CD8-positive, alpha-beta memory T cell (primary cell): ENCODE measurements around the gene IFIT1B. TPM values are rescaled to one million over a fixed set of nuclear protein-coding genes. Genes with fewer than 3 reads are reported as not detected.
"Not testable (repeated sequence)": the region's sequence is repeated elsewhere in the genome, so short reads cannot be mapped to it uniquely, and the experiment has no call there.

Source experiments
- CTCF ChIA-PET: fragments of 350-600 bp; sonication (Branson Sonifier 250); formaldehyde crosslinking; loops from one replicate; lab custom pipeline; 2021; ENCODE audit warnings: antibody characterized with exemption; lab: Charles Lee
- POLR2A ChIA-PET: fragments of 350-600 bp; sonication (Branson Sonifier 250); formaldehyde crosslinking; loops from one replicate; lab custom pipeline; 2021; ENCODE audit warnings: antibody characterized with exemption; lab: Charles Lee
- DNase-seq, 5 donors: peaks; one replicate each; pipeline versions ENCODE4 v3.0.0 to v3.0.0-alpha.2; 2020 to 2022; ENCODE audit warnings: mixed read lengths in 1 of 5
- H3K27ac ChIP-seq: one replicate; pipeline ENCODE4 v1.7.0; 2013; ENCODE audit warnings: low read depth, mild to moderate bottlenecking, low read length, moderate library complexity
- H3K27me3 ChIP-seq: 2 replicates; pipeline ENCODE4 v1.7.0; 2013; ENCODE audit warnings: low read length, mild to moderate bottlenecking; ENCODE audit not compliant: insufficient read depth, poor library complexity, severe bottlenecking
- H3K36me3 ChIP-seq: 2 replicates; pipeline ENCODE4 v1.7.0; 2013; ENCODE audit warnings: mild to moderate bottlenecking, low read length, moderate library complexity; ENCODE audit not compliant: insufficient read depth
- H3K4me1 ChIP-seq: 2 replicates; pipeline ENCODE4 v1.7.0; 2013; ENCODE audit warnings: mild to moderate bottlenecking, low read length, moderate library complexity; ENCODE audit not compliant: insufficient read depth
- H3K4me3 ChIP-seq: 2 replicates; pipeline ENCODE4 v1.7.0; 2013; ENCODE audit warnings: mild to moderate bottlenecking, low read length
- H3K9me3 ChIP-seq: 2 replicates; pipeline ENCODE4 v1.7.0; 2013; ENCODE audit warnings: mild to moderate bottlenecking, low read length
- H3K27ac Mint-ChIP-seq, 8 donors: one replicate each; pipeline ENCODE4 v1.8.0; 2020 to 2021; ENCODE audit warnings: mixed read lengths in 8 of 8, mild to moderate bottlenecking in 6 of 8, inconsistent platforms in 3 of 8, moderate library complexity in 3 of 8
- H3K27me3 Mint-ChIP-seq, 2 donors: one replicate each; pipeline ENCODE4 v1.8.0; 2020 to 2021; ENCODE audit warnings: mixed read lengths in 2 of 2, mild to moderate bottlenecking in 1 of 2, moderate library complexity in 1 of 2
- H3K36me3 Mint-ChIP-seq, 3 donors: one replicate each; pipeline ENCODE4 v1.8.0; 2020 to 2021; ENCODE audit warnings: mixed read lengths in 3 of 3, inconsistent platforms in 1 of 3, mild to moderate bottlenecking in 1 of 3
- H3K4me1 Mint-ChIP-seq, 3 donors: one replicate each; pipeline ENCODE4 v1.8.0; 2020 to 2021; ENCODE audit warnings: mixed read lengths in 3 of 3, inconsistent platforms in 1 of 3, mild to moderate bottlenecking in 1 of 3
- H3K4me3 Mint-ChIP-seq, 7 donors: one replicate each; pipeline ENCODE4 v1.8.0; 2020 to 2021; ENCODE audit warnings: mixed read lengths in 7 of 7, mild to moderate bottlenecking in 6 of 7, moderate library complexity in 4 of 7, inconsistent platforms in 2 of 7
- H3K9me3 Mint-ChIP-seq, 5 donors: one replicate each; pipeline ENCODE4 v1.8.0; 2020 to 2022; ENCODE audit warnings: mixed read lengths in 5 of 5, mild to moderate bottlenecking in 3 of 5, moderate library complexity in 2 of 5, inconsistent platforms in 1 of 5
- polyA plus RNA-seq: library from polyadenylated mRNA; unstranded; fragments of 300-500 nt; fragmentation: Illumina TruSeq; gene quantifications from one replicate; pipeline ENCODE4 v1.2.3, GENCODE V29; 2021
- total RNA-seq, 2 experiments: library from RNA; stranded (reverse); gene quantifications; one replicate each; pipeline ENCODE4 v1.2.3, GENCODE V29; 2021

The IFIT1B gene
- total and polyA plus RNA-seq, 3 experiments from 2014 or later, result 0.14 TPM; not detected in 2

DNA sequence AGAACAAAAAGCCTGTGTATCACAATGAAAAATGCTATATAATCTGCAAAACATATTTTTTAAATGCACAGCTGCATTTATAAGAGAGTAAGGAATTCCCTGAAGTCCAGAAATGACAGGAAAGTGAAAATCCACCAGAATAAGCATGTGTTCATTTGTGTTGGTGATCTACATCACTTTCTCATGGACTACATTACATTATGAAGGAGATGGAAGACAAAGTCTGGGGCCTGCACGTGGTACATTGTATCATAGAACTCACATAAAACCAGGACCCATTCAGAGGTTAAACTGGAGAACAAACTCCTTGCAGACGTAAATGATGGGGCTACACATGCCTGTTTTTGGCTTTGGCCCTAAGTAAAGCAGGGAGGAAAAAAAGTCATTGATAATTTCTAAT lies 33.7 kb upstream of the IFIT1B start:
- Mint-ChIP-seq H3K4me1 (no peaks in the 10 kb centered on the region), H3K4me3 (no peak overlapping the region), H3K27ac (no peak overlapping the region), H3K27me3 (peaks cover 15 to 63% of the 10 kb centered on the region in 2 donors), H3K9me3 (no peaks in the 10 kb centered on the region), H3K36me3 (peaks cover 2 to 8% (median 2%) of the 10 kb centered on the region in 3 donors)
- CTCF ChIA-PET, result no interaction called here
- H3K4me3 ChIP-seq, result no peak overlapping the region
- H3K9me3 ChIP-seq, result no peaks in the 10 kb centered on the region
- no peaks in the 10 kb centered on the region for H3K4me1 ChIP-seq
- H3K27ac ChIP-seq, result no peak overlapping the region
- no peaks in the 10 kb centered on the region for H3K27me3 ChIP-seq
- POLR2A ChIA-PET, result no interaction called here
- no peak for DNase-seq
- H3K36me3 ChIP-seq, result no peaks in the 10 kb centered on the region

DNA sequence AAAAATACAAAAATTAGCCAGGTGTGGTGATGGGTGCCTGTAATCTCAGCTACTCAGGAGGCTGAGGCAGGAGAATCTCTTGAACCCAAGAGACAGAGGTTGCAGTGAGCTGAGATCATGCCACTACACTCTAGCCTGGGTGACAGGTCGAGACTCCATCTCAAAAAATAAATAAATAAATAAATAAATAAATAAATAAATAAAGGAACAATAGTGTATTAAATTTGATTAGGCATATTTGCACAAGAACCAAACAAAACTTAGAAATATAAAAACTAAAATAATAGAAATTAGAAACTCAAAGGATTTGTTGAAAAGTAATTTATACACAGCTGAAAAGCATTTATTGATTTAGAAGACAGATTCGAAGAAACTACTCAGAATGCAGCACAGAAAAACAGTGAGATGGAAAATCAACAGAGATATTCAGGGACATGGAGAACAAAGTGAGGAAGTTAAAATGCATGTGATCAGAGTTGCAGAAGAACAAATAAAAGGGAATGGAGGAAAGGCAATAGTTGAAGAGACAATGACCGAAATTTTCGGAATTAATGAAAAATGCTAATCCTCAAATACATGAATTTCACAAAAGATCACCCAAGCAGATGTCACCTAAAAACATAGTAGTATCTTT lies 32.4 kb upstream of the IFIT1B start:
- Mint-ChIP-seq H3K36me3 (peaks cover 0 to 4% (median 0%) of the 10 kb centered on the region in 3 donors), H3K27me3 (peaks cover 16 to 57% of the 10 kb centered on the region in 2 donors), H3K27ac (no peak overlapping the region), H3K4me1 (no peaks in the 10 kb centered on the region), H3K9me3 (no peaks in the 10 kb centered on the region), H3K4me3 (no peak overlapping the region)
- no peak for DNase-seq
- H3K4me1 ChIP-seq, result no peaks in the 10 kb centered on the region
- no peaks in the 10 kb centered on the region for H3K36me3 ChIP-seq
- no peaks in the 10 kb centered on the region for H3K27me3 ChIP-seq
- ChIA-PET POLR2A (no interaction called here), CTCF (interaction anchor here (1.0 to 1.2 kb wide), 2 partner anchors 24 to 44 kb away, joined by 3 read pairs; partner anchors contain the start of gene IFIT2)
- no peaks in the 10 kb centered on the region for H3K9me3 ChIP-seq
- no peak overlapping the region for H3K4me3 ChIP-seq
- H3K27ac ChIP-seq, result no peak overlapping the region

DNA sequence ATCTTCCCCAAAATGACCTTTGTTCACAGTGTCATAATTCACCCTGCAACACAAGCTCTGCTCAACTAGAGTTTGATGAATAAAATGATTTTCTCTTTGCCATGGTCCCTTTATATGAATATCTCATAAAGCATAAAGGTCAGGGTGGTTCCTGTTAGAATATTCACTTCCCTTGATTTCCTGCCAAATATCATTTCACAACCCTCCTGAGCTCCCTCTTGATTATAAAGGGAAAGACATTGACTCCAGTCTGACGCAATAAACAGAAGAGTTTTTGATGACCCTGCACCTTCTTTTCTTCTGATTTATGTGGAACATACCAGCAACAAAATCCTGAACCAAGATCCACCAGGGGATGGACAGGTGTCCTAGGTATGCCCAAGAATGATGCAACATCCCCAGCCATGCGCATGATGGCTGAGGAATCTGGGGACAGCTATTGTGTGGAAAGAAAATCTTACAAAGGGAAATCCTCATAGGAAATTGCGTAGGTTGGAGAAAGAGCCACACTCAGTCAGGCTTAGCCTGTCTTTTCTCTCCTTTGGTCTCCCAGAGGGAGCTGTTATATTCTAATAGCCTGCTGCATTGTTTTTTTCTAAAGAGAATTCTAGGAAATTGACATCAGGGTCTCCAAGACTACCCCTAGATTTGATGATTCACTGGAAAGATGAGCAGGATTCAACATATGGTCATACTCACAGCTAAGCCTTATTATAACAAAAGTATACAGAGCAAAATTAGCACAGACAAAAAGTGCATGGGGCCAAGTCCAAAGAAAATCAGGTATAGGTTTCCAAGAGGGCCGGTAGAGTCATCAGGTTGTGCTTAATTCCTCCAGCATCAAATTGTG lies 31.2 kb upstream of the IFIT1B start:
- Histone ChIP-seq H3K27ac (no peak overlapping the region), H3K27me3 (no peaks in the 10 kb centered on the region), H3K4me3 (no peak overlapping the region), H3K36me3 (no peaks in the 10 kb centered on the region), H3K9me3 (no peaks in the 10 kb centered on the region), H3K4me1 (no peaks in the 10 kb centered on the region)
- no peak overlapping the region for H3K27ac Mint-ChIP-seq
- H3K27me3 Mint-ChIP-seq, result peaks cover 17 to 55% of the 10 kb centered on the region in 2 donors
- H3K4me1 Mint-ChIP-seq, result no peaks in the 10 kb centered on the region
- DNase-seq, result no peak
- H3K36me3 Mint-ChIP-seq, result peaks cover 0 to 4% (median 0%) of the 10 kb centered on the region in 3 donors
- no peak overlapping the region for H3K4me3 Mint-ChIP-seq
- CTCF ChIA-PET, result interaction anchor here (1.0 to 1.2 kb wide), 2 partner anchors 23 to 45 kb away, joined by 3 read pairs; partner anchors contain the start of gene IFIT2
- H3K9me3 Mint-ChIP-seq, result no peaks in the 10 kb centered on the region
- POLR2A ChIA-PET, result no interaction called here

DNA sequence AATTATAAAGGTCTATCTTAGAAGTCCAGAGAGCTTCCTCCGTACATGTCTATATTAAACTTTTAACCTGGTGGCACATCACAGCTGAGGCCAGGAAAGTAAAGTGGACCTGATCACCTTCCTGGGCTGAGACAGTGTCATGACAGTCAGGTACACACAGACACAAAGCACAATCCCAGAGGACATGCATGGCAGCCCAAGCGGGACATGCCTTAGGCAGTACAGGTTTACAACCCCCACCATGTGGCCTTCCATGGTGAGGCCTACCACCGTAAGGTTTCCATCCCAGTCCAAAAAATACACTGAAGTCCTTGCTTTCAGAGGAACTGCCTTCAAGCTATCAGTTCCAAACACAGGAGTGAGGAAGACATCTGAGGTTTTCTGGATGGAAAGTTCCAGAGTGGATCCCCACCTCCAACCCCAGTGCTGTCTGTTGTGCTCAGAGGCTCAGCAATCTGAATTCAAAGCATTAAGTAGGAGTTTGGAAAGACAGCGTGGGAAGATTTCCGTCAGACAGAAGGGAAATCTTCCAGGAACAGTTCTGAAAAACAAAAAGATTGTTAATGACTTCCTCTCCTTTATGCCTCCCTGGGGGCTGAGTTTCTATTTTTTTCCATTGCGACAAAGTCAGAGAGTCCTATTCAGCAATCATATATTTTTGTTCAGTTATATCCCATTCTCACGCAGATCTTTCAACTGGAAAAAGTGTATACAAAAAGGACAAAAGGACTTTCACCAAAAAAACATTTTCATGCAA lies 30.0 kb upstream of the IFIT1B start:
- peaks cover 0 to 2% (median 0%) of the 10 kb centered on the region in 3 donors for H3K36me3 Mint-ChIP-seq
- H3K4me1 Mint-ChIP-seq, result no peaks in the 10 kb centered on the region
- Histone ChIP-seq H3K27me3 (no peaks in the 10 kb centered on the region), H3K27ac (no peak overlapping the region), H3K36me3 (no peaks in the 10 kb centered on the region), H3K4me3 (no peak overlapping the region), H3K4me1 (no peaks in the 10 kb centered on the region), H3K9me3 (no peaks in the 10 kb centered on the region)
- H3K27ac Mint-ChIP-seq, result no peak overlapping the region
- DNase-seq, result no peak
- H3K4me3 Mint-ChIP-seq, result no peak overlapping the region
- no peaks in the 10 kb centered on the region for H3K9me3 Mint-ChIP-seq
- ChIA-PET CTCF (no interaction called here), POLR2A (no interaction called here)
- H3K27me3 Mint-ChIP-seq, result peaks cover 25 to 56% of the 10 kb centered on the region in 2 donors

DNA sequence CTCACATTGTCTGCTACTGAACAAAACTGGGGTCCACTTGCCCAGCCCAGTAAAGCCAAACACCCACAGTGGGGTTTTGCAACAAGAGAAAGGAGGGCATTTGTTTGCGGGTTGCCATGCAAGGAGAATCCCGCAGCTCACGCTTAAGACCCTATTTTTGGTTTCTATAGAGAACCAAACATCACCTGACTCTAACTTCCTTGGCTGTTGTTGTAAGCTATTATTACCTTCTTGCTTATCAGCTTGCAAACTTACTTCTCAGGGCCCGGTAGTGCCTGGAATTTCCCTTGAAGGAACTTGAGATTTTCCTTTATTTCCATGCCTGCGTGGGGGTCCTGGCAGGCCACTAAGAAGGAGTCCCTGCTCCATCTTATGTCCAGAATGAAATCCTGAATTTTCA lies 29.4 kb upstream of the IFIT1B start:
- Histone ChIP-seq H3K4me1 (no peaks in the 10 kb centered on the region), H3K9me3 (no peaks in the 10 kb centered on the region), H3K36me3 (no peaks in the 10 kb centered on the region), H3K27ac (no peak overlapping the region), H3K27me3 (no peaks in the 10 kb centered on the region), H3K4me3 (no peak overlapping the region)
- CTCF ChIA-PET, result interaction anchor here (0.9 kb wide), 1 partner anchor 20 kb away, joined by 3 read pairs; no protein-coding TSS in a partner anchor
- H3K9me3 Mint-ChIP-seq, result no peaks in the 10 kb centered on the region
- DNase-seq, result no peak
- H3K27me3 Mint-ChIP-seq, result peaks cover 30 to 55% of the 10 kb centered on the region in 2 donors
- POLR2A ChIA-PET, result no interaction called here
- H3K27ac Mint-ChIP-seq, result no peak overlapping the region
- no peak overlapping the region for H3K4me3 Mint-ChIP-seq
- H3K4me1 Mint-ChIP-seq, result no peaks in the 10 kb centered on the region
- peaks cover 0 to 4% (median 4%) of the 10 kb centered on the region in 3 donors for H3K36me3 Mint-ChIP-seq

DNA sequence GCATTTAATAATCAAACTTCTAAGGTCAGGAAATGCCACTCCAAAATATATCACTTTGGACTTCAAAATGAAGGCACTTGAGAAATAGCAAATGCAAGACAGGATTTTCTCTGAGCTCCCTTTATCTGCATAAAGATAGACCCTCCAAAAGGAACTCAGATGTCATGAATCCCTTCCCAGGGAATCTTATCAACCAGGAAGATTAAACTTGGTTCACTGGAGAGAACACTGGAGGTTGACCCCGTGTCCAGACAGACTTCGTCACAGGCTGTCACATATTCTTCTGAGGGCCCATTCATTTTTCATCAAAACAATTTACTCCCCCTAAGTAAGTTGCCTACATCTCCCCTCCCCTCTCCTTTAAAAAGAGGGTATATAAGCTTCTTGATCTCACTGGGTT lies 28.9 kb upstream of the IFIT1B start:
- CTCF ChIA-PET, result interaction anchor here (0.9 kb wide), 1 partner anchor 20 kb away, joined by 3 read pairs; no protein-coding TSS in a partner anchor

DNA sequence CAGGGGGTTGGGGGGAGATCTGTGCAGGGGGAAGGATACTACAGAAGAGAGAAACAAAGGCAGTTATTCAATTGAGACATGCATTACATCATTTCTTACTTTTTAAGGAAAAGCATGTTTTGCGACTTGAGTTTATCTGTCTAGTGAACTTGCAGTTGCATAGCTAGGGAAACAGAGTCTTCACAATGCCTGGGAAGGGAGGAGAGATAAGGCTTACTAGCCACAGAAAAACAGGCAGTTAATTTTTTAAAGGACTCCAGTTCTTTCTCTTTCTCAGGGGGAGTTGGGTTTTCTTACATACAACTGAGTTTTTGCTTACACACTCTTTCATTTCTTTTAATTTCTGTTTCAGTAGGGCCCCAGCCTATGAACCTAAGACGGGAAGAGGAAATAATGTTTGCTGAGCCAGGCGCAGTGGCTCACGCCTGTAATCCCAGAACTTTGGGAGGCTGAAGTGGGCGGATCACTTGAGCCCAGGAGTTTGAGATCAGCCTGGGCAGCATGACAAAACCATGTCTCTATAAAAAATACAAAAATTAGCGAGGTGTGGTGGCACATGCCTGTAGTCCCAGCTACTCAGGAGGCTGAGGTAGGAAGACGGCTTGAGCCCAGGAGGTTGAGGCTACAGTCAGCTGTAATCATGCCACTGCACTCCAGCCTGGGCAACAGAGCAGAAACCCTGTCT lies 27.1 kb upstream of the IFIT1B start:
- peak overlapping the region; percentile 3 for H3K27ac ChIP-seq
- H3K4me1 ChIP-seq, H3K4me3 ChIP-seq, H3K9me3 ChIP-seq, H3K9me3 Mint-ChIP-seq, H3K4me1 Mint-ChIP-seq, POLR2A ChIA-PET, H3K4me3 Mint-ChIP-seq, H3K36me3 ChIP-seq, H3K36me3 Mint-ChIP-seq, H3K27me3 ChIP-seq, DNase-seq, CTCF ChIA-PET, H3K27ac Mint-ChIP-seq: not testable (repeated sequence)
- peaks cover 24 to 53% of the 10 kb centered on the region in 2 donors for H3K27me3 Mint-ChIP-seq

More for the DNA sequence above, 28.9 kb upstream of the IFIT1B start:
- H3K27ac ChIP-seq, result no peak overlapping the region
- no peaks in the 10 kb centered on the region for H3K27me3 ChIP-seq
- no peak for DNase-seq
- POLR2A ChIA-PET, result no interaction called here
- no peak overlapping the region for H3K4me3 ChIP-seq
- no peak overlapping the region for H3K4me3 Mint-ChIP-seq
- H3K36me3 ChIP-seq, result no peaks in the 10 kb centered on the region
- H3K9me3 ChIP-seq, result no peaks in the 10 kb centered on the region
- H3K4me1 Mint-ChIP-seq, result no peaks in the 10 kb centered on the region
- H3K36me3 Mint-ChIP-seq, result peaks cover 0 to 4% (median 4%) of the 10 kb centered on the region in 3 donors
- H3K9me3 Mint-ChIP-seq, result peaks cover 0 to 2% (median 0%) of the 10 kb centered on the region in 5 donors
- no peak overlapping the region for H3K27ac Mint-ChIP-seq
- no peaks in the 10 kb centered on the region for H3K4me1 ChIP-seq
- peaks cover 30 to 55% of the 10 kb centered on the region in 2 donors for H3K27me3 Mint-ChIP-seq
